Activated T-helper 1 cell treated with anti-CD3 and anti-CD28 coated beads, Interleukin-12 subunit alpha, Interleukin-12 subunit beta, Interleukin-2, Interleukin-4 antibody, amounts not matched to agents 30 ng/mL and 10 ng/mL and 1 ng/mL, durations not matched to agents 14 hours and 24 hours and 36 hours (primary cell): ENCODE measurements around the gene ASB2. TPM values are rescaled to one million over a fixed set of nuclear protein-coding genes. Genes with fewer than 3 reads are reported as not detected.

Experiments used
- DNase-seq: peaks from one replicate; pipeline ENCODE4 v3.0.0; 2021; ENCODE audit warnings: low spot score
- H3K27ac Mint-ChIP-seq: one replicate; pipeline ENCODE4 v1.8.0; 2021; ENCODE audit warnings: mild to moderate bottlenecking, mixed read lengths
- H3K27me3 Mint-ChIP-seq: one replicate; pipeline ENCODE4 v1.8.0; 2022; ENCODE audit warnings: mild to moderate bottlenecking, moderate library complexity, mixed read lengths; ENCODE audit not compliant: insufficient read depth
- H3K36me3 Mint-ChIP-seq: one replicate; pipeline ENCODE4 v1.8.0; 2021; ENCODE audit warnings: low read depth, mixed read lengths
- H3K4me1 Mint-ChIP-seq: one replicate; pipeline ENCODE4 v1.8.0; 2021; ENCODE audit warnings: low read depth, mixed read lengths
- H3K4me3 Mint-ChIP-seq: one replicate; pipeline ENCODE4 v1.8.0; 2021; ENCODE audit warnings: mild to moderate bottlenecking, moderate library complexity, mixed read lengths
- H3K9me3 Mint-ChIP-seq: one replicate; pipeline ENCODE4 v1.8.0; 2021; ENCODE audit warnings: mixed read lengths
- intact Hi-C: fragments of 100-400 bp; cut with micrococcal nuclease; formaldehyde crosslinking; loops from one replicate; pipeline ENCODE4 v1.15.1; 2024
- total RNA-seq: library from RNA; stranded (reverse); gene quantifications from 2 replicates; pipeline ENCODE4 v1.2.3, GENCODE V29; 2022

Gene ASB2
- total RNA-seq, 1 donor from 2014 or later, result 23.4 TPM

DNA sequence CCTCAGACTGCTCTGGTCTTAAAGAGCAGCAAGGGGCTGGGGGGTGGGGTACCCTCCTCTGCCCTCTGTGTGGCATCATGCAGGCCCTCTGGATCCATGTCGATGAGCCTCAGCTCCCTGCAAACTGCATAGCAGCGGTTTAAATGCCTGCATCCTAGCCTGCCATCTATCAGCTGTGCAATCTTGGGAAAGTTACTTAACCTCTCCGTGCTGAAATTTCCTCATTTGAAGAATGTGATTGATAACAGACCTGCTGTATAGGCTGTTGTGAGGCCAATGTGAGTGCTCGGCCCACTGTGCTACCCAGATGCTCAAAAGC is 45.4 kb downstream of the ASB2 start:
- Mint-ChIP-seq H3K9me3 (no peaks in the 10 kb centered on the region), H3K4me1 (peaks cover 6% of the 10 kb centered on the region), H3K27ac (no peak overlapping the region), H3K36me3 (peaks cover 20% of the 10 kb centered on the region), H3K4me3 (no peak overlapping the region), H3K27me3 (no peaks in the 10 kb centered on the region)
- intact Hi-C loops, result no loop called here
- DNase-seq, result no peak

DNA sequence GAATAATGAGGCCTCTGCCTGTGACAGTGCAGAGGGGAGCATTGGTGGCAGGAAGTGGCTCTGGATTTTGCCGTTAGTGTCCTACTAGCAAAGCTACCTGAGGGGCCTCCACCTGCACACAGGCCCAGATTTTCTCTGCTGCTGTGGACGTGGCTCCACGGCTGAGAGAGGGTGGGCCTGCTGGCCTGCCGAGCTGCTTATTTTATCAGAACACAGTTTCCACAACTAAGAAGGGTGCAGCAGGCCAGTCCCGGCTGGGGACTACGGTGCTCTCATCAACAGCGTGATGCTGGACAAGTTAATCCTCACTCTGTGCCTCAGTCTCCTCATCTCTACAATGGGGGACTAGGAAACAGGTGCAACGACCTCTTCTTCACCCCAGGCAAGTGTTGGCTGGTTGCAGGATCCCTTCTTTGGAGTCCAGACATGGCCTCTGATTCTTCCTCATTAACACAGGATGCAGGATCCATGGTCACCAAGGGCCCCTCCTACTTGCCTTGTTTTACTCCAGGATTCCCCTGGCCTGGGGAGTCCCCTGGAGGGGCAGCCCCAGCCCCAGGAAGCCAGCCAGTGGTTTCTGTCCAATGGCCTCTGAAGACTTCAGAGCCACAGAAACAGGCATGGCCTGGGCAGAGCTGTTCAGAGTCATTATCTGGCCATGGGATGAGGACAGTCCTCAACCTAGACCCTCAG is 45.9 kb downstream of the ASB2 start:
- Mint-ChIP-seq H3K4me1 (peaks cover 6% of the 10 kb centered on the region), H3K27me3 (no peaks in the 10 kb centered on the region), H3K9me3 (no peaks in the 10 kb centered on the region), H3K4me3 (no peak overlapping the region), H3K27ac (no peak overlapping the region), H3K36me3 (peaks cover 18% of the 10 kb centered on the region)
- intact Hi-C loops, result no loop called here
- DNase-seq, result no peak

DNA sequence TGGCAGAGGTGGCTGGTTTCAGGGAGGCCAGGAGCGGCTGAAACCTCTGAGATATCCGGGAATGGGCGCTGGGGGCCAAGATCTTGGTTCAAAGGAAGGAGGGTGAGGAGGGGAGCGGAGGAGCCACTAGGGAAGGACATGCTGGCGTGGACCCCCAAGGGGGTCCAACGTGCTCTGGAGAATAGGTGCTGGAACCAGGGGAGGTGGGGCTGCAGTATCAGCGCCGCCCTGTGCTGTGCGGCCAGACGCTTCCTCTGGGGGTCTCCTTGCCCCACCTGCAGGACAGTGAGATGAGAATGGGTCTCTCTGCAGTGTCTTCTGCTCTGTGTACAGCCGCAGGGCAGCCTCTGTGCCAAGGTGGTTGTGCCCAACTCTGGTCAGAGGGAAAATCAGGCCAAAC is 46.7 kb downstream of the ASB2 start:
- Mint-ChIP-seq H3K9me3 (no peaks in the 10 kb centered on the region), H3K4me1 (peaks cover 6% of the 10 kb centered on the region), H3K27ac (no peak overlapping the region), H3K4me3 (no peak overlapping the region), H3K27me3 (peaks cover 3% of the 10 kb centered on the region), H3K36me3 (peaks cover 12% of the 10 kb centered on the region)
- no peak for DNase-seq
- intact Hi-C loops, result no loop called here

DNA sequence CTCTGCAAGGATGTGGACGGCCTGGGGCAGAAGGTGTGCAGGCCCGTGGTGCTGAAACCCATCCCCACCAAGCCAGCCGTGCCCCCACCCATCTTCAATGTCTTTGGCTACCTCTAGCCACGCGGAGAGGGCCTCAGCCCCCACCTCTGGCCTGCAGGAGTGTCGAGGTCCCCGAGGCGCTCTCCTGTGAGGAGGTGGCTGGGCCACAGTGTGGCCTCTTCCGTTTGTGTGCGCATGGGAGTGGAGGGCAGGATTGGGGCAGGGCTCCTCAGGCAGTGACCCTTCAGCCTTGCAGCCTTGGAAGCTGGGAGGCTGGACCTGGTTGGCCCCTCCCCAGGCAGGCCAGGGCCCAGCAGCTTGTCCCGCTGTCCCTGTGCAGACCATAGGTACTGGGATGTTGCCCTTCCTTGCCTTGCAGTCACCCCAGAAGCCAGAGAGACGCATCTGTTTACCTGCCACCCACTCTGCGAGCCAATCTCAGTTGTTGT is 47.3 kb downstream of the ASB2 start:
- Mint-ChIP-seq H3K27me3 (peaks cover 3% of the 10 kb centered on the region), H3K27ac (no peak overlapping the region), H3K36me3 (peaks cover 9% of the 10 kb centered on the region), H3K4me3 (no peak overlapping the region), H3K9me3 (no peaks in the 10 kb centered on the region), H3K4me1 (peaks cover 6% of the 10 kb centered on the region)
- intact Hi-C loops, result no loop called here
- DNase-seq, result no peak

DNA sequence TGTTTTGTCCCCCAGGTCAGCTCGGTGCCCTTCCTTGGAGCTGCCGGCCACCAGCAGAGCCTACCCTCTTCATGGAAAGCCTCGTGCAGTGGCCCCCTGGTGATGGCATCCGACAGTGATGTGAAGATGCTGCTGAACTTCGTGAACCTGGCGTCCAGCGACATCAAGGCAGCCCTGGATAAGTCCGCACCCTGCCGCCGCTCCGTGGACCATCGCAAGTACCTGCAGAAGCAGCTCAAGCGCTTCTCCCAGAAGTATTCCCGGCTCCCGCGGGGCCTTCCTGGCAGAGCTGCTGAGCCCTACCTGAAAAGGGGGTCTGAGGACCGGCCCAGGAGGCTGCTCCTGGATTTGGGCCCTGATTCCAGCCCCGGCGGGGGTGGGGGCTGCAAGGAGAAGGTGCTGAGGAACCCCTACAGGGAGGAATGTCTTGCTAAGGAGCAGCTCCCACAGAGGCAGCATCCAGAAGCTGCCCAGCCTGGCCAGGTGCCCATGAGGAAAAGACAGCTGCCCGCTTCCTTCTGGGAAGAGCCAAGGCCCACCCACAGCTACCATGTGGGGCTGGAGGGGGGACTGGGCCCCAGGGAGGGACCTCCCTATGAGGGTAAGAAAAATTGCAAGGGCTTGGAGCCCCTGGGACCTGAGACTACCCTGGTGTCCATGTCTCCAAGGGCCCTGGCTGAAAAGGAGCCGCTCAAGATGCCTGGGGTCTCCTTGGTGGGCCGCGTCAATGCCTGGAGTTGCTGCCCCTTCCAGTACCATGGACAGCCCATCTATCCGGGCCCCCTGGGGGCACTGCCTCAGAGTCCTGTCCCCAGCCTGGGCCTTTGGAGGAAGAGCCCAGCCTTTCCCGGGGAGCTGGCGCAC is 48.0 kb downstream of the ASB2 start:
- no peak for DNase-seq
- H3K27me3 Mint-ChIP-seq, result peaks cover 3% of the 10 kb centered on the region
- H3K4me1 Mint-ChIP-seq, result peaks cover 6% of the 10 kb centered on the region
- intact Hi-C loops, result no loop called here
- H3K9me3 Mint-ChIP-seq, result no peaks in the 10 kb centered on the region
- no peak overlapping the region for H3K4me3 Mint-ChIP-seq
- H3K36me3 Mint-ChIP-seq, result peaks cover 4% of the 10 kb centered on the region
- H3K27ac Mint-ChIP-seq, result no peak overlapping the region

DNA sequence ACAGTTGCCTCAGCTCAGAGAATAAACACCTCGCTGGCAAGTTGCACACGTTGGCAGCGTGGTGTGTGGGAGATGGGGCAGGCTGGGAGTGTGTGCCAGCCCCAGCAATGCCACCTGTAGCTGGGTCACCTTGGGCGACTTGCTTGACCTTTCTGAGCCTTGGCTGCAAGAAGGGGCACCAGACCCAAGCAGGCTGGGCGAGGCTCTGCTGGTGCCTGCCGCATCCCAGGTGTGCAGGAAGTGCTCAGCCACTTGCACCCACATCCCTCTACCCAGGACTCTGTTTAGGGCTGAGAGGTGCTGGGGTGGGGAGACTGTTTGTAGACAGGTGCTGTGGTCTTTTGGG is 48.6 kb downstream of the ASB2 start:
- DNase-seq, result no peak
- Mint-ChIP-seq H3K4me1 (peaks cover 6% of the 10 kb centered on the region), H3K9me3 (no peaks in the 10 kb centered on the region)

DNA sequence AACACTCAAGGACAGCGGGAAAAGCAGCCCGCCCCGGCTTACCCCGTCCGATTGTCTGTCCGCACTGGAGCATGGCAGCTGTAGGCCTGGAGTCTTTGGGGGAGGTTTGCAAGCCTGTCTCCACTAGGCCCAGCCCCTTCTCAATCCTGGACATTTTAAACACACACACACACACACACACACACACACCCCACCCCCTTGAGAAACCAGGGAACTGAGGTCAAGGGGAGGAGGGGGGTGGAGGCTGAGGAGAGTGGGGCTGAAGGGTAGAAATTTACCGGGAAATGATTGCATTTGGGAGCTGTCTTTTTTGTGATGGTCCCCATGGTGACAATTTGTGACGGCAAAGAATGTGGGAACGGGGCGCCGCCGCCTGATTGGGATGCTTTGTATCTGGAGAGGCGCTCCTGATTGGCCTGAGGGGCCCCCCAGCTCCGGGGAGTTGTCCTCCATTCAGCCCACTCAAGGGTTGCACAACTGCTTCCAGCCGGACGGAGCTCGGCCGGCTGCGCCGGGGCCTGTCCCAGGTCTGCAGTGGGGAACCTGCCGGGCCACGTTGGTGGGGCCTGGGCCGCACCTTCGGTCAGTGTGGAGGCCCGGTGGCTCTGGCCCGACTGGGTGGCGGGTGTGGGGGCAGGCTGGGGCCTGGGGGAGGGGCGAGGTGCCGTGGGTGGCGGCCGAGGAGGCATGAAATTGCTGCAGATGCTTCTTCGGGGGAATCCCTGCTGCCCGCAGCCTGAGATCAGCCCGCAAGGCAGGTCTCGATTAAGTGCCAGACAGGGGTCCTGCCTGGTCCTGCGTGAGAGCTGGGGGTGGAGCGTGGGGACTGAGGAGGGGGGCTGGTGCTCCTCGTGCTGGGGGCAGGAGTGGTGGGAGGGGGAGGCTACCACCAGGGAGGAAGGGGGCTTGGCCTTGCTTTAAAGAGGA is 49.2 kb downstream of the ASB2 start, which contains the start of gene FAM181A:
FAM181A (plus strand) TSS at position 472 of the 927 bp plus-strand sequence. CDS start 942 bp downstream, outside the sequence.
- H3K27ac Mint-ChIP-seq, result no peak within 1 kb of the TSS
- no peaks in the 10 kb centered on the region for H3K9me3 Mint-ChIP-seq
- peaks cover 3% of the 10 kb centered on the region for H3K36me3 Mint-ChIP-seq
- no peak for DNase-seq
- peaks cover 6% of the 10 kb centered on the region for H3K4me1 Mint-ChIP-seq
- no peak within 1 kb of the TSS for H3K4me3 Mint-ChIP-seq
- H3K27me3 Mint-ChIP-seq, result peaks cover 3% of the 10 kb centered on the region
- intact Hi-C loops, result no loop called here

More for the DNA sequence above, 48.6 kb downstream of the ASB2 start:
- no peak overlapping the region for H3K27ac Mint-ChIP-seq
- H3K36me3 Mint-ChIP-seq, result peaks cover 3% of the 10 kb centered on the region
- intact Hi-C loops, result no loop called here
- no peak overlapping the region for H3K4me3 Mint-ChIP-seq
- peaks cover 3% of the 10 kb centered on the region for H3K27me3 Mint-ChIP-seq

DNA sequence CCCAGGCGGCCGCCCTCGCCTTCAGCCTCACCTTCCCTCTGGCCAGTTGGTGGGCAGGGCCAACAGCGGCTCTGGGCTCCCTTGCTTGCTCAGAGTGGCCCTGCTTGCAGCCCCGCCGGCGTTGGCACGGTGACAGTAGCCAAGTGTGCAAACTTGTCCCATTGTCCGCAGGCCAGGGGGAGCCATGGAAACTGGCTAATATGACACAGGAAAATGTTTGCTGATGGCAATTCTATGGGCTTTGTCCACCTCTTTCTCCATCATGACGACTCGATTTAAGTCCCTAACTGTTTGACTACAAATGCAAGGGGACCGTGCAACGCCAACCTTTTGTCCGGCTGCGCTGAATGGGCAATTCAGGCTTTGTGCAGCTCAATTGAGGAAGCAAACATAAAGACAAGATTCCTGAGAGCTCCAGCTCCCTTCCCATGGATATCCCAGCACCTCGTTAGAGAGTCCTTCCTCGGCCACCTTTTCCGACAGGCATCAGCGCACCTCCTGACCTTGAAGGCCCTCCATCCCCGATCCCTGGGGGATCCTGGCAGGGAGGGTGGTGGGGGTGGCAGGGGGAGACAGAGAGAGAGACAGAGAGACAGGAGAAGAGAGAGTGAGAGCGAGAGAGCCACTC is 50.0 kb downstream of the ASB2 start:
- Mint-ChIP-seq H3K27ac (no peak overlapping the region), H3K36me3 (no peaks in the 10 kb centered on the region), H3K4me1 (peaks cover 6% of the 10 kb centered on the region), H3K27me3 (peaks cover 3% of the 10 kb centered on the region), H3K4me3 (no peak overlapping the region), H3K9me3 (no peaks in the 10 kb centered on the region)
- intact Hi-C loops, result no loop called here
- no peak for DNase-seq

DNA sequence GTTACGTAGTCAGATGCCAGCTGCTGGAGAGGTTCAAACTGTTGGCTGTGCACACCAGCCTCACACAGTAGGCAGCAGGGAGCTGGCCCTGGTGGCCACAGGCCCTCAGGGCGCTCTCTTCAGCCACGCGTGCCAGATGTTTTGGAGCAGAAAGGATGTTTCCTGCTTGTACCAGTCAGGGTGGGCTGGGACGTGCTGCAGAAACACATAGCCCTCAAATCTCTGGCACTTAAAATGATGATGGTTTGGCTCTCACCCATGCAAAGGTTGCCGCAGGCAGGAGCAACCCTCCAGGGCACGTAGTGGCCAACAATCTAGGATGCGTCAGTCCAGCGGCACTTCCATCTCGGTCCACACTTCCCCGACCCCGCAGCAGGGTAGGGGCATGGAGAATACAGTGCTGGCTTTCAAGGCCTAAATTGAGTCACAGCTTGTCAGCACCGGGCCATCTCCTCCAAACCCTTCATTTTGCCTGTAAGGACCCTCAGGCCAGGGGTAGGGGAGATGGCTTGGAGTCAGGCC is 50.9 kb downstream of the ASB2 start:
- Mint-ChIP-seq H3K36me3 (no peaks in the 10 kb centered on the region), H3K4me1 (no peaks in the 10 kb centered on the region), H3K27ac (no peak overlapping the region), H3K4me3 (no peak overlapping the region), H3K9me3 (no peaks in the 10 kb centered on the region), H3K27me3 (peaks cover 3% of the 10 kb centered on the region)
- intact Hi-C loops, result no loop called here
- DNase-seq, result no peak

DNA sequence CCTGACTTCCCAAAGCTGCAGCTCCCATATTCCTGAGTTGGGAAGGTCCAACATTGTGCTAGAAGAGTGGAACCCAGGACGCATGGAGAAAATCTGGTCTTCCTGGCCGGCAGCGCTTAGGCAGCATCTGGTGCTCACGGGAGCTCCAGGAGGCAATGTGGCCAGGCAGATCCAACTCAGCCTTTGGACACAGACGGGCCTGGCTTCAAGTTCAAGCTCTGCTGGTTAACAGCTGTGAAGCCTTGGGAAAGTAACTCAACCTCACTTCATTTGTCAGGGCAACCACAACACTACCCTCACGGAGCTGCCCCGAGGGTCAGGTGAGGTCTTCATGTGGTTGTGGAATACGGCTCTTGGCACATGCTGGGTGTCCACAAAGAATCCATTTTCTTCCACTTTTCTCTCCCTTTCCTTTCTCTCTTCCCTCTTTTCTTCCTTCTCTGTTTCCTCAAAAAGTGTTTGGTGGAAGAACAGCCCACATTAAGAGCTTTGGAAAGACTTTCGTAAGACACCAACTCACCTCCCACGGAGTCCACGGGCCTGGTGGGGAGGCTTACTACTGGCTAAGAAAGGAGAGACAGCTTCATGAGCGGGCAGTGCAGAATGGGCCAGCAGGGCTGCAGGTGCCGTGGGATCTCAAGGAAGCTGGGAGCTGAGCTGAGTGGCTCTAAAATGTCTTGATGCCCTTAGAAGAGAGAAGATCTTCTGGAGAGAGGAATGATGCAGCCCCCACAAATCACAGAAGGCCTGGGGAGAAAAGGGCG is 51.6 kb downstream of the ASB2 start:
- Mint-ChIP-seq H3K27ac (no peak overlapping the region), H3K36me3 (no peaks in the 10 kb centered on the region), H3K27me3 (peaks cover 6% of the 10 kb centered on the region), H3K4me3 (no peak overlapping the region), H3K4me1 (no peaks in the 10 kb centered on the region), H3K9me3 (peaks cover 1% of the 10 kb centered on the region)
- intact Hi-C loops, result no loop called here
- DNase-seq, result no peak

DNA sequence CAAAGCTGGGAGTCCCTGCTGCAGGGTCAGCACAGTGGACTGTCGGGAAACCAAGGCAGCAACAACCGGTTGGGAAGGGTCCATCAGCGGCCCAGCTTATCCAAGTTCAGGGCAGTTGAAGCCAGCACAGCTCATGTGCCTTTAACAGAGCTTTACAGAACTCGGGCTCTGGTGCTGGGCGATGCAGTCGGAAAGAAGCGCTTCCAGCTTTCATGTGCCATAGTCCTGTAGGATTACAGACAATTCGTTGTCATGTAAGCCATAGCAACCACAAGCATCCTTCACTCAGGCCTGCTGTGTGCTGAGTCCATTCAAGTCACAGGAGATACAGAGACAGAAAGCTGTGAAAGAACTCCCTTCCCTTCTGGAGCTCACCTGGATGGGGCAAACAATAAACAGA is 52.7 kb downstream of the ASB2 start:
- peaks cover 6% of the 10 kb centered on the region for H3K9me3 Mint-ChIP-seq
- H3K36me3 Mint-ChIP-seq, result no peaks in the 10 kb centered on the region
- intact Hi-C loops, result no loop called here
- no peaks in the 10 kb centered on the region for H3K4me1 Mint-ChIP-seq
- H3K27ac Mint-ChIP-seq, result no peak overlapping the region
- peaks cover 9% of the 10 kb centered on the region for H3K27me3 Mint-ChIP-seq
- no peak for DNase-seq
- no peak overlapping the region for H3K4me3 Mint-ChIP-seq
